ENCODE data around the gene DISC1.

Gene DISC1

DNA sequence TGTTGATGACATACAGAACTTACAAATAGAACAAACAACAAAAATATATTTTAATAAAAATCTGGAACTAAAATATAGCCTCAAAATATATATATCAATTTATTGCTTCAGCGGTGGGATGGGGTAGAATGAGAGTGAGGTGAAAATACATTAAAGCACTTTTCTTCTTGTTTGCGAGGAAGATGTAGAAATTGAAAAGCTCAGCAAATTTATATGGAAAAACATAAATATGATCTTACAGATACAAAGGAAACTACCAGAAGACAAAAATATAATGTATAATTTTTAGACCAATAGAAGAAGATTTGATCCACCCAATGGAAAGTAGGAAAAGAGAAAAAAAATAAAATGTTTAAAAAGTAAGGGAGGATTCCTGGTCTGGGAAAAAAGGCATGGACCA lies 372.2 kb downstream of the DISC1 start:
- no peak for FAIRE-seq
- TF ChIP-seq, protein P1, sequence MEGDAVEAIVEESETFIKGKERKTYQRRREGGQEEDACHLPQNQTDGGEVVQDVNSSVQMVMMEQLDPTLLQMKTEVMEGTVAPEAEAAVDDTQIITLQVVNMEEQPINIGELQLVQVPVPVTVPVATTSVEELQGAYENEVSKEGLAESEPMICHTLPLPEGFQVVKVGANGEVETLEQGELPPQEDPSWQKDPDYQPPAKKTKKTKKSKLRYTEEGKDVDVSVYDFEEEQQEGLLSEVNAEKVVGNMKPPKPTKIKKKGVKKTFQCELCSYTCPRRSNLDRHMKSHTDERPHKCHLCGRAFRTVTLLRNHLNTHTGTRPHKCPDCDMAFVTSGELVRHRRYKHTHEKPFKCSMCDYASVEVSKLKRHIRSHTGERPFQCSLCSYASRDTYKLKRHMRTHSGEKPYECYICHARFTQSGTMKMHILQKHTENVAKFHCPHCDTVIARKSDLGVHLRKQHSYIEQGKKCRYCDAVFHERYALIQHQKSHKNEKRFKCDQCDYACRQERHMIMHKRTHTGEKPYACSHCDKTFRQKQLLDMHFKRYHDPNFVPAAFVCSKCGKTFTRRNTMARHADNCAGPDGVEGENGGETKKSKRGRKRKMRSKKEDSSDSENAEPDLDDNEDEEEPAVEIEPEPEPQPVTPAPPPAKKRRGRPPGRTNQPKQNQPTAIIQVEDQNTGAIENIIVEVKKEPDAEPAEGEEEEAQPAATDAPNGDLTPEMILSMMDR (IDR thresholded peaks at IDR 0.05; ENCODE audit: insufficient read depth, missing control alignments) = no peak
- DNase-seq (ENCODE audit: insufficient read length, low spot score) = no peak

DNA sequence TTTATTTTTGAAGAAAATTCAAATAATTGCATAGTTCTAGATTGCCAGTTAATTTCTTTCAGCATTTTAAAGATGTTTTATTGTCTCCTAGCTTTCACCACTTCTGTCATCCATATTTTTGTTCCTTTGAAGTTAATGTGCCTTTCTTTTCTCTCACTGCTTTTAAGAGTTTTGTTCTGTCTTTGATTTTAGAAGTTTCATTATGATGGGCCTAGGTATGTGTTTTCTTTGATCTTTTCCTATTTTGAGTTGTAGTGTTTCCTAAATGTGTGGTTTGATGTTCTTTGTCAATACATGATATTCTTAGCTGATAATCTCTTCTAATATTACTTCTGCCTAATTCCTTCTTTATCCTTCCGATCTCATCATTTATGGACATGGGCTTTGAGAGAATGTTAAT lies 378.7 kb downstream of the DISC1 start:
- FAIRE-seq (peak; percentile 81), DNase-seq (ENCODE audit: insufficient read length, low spot score) (no peak)
- TF ChIP-seq, protein P1 (IDR thresholded peaks at IDR 0.05; ENCODE audit: insufficient read depth, missing control alignments) = no peak

- TF ChIP-seq, protein P1 (IDR thresholded peaks at IDR 0.05; ENCODE audit: insufficient read depth, missing control alignments) = no peak
- FAIRE-seq (no peak), DNase-seq (ENCODE audit: insufficient read length, low spot score) (no peak)
Measured at GRCh38 chr1:232009741-232010140, 383.2 kb downstream of the DISC1 start.

DNA sequence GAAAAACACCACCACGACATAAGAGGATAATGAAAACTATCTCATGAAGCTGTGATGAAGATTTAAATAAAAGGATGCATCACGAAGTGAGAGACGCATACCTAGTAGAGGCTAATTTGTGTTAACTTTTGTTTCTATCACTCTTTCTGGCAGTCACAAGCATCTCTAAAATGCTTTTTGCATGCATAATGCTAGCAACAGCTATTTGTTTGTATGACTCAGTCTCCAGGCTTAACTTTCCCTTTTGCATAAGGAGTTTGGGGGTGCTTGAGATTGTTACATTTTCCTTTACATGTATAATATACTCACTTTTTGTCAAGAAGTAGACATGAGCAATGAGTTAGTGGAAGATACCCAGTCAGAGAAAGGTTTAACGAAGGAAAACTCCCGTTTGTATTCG lies 385.4 kb downstream of the DISC1 start:
- TF ChIP-seq, protein P1 (IDR thresholded peaks at IDR 0.05; ENCODE audit: insufficient read depth, missing control alignments) = no peak
- DNase-seq (ENCODE audit: insufficient read length, low spot score) (no peak), FAIRE-seq (no peak)

DNA sequence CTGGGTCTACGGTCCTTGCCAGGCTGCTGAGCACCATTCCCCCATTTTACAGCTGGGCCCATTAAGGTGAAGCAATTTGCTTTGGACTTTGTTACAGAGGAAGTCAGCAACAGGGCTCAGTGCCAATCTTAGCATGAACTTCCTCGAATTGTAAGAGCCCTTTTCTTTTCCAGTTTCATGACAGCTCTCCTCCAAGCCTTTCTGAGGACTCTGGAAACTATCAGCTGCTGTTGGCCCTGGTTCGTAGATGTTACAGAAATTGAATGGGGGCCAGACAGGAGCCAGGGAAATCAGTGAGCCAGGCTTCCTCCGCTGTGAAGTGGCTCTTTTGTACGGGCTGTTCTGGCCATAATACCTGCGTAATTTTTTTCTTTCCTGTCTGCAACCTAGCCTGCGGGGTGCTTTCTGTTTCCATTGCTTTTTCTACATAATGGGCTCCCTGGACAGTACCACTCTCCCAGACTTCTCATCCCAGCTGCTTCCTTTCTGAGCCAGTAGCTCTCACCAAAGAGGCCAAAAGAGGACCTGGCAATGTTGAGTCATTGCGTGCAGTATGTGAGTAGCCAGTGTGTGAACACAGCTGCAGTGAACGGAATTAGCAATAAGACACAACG lies 386.3 kb downstream of the DISC1 start:
- TF ChIP-seq, protein P1 (IDR thresholded peaks at IDR 0.05; ENCODE audit: insufficient read depth, missing control alignments) = no peak
- FAIRE-seq = no peak
- DNase-seq (ENCODE audit: insufficient read length, low spot score) = no peak

GRCh38 chr1:232014941-232015340 lies 388.4 kb downstream of the DISC1 start:
- no peak for DNase-seq (ENCODE audit: insufficient read length, low spot score)
- TF ChIP-seq, protein P1 (IDR thresholded peaks at IDR 0.05; ENCODE audit: insufficient read depth, missing control alignments) = no peak
- no peak for FAIRE-seq

GRCh38 chr1:232016616-232017015 lies 390.0 kb downstream of the DISC1 start:
- TF ChIP-seq, protein P1 (IDR thresholded peaks at IDR 0.05; ENCODE audit: insufficient read depth, missing control alignments) = no peak
- DNase-seq (ENCODE audit: insufficient read length, low spot score) (no peak), FAIRE-seq (no peak)

All from D721Med (cell line).